ENCODE measurements around the gene EPS15. TPM values are rescaled to one million over a fixed set of nuclear protein-coding genes. Genes with fewer than 3 reads are reported as not detected.

Gene EPS15
- total RNA-seq, 1 donor from 2014 or later = 37.1 TPM

DNA sequence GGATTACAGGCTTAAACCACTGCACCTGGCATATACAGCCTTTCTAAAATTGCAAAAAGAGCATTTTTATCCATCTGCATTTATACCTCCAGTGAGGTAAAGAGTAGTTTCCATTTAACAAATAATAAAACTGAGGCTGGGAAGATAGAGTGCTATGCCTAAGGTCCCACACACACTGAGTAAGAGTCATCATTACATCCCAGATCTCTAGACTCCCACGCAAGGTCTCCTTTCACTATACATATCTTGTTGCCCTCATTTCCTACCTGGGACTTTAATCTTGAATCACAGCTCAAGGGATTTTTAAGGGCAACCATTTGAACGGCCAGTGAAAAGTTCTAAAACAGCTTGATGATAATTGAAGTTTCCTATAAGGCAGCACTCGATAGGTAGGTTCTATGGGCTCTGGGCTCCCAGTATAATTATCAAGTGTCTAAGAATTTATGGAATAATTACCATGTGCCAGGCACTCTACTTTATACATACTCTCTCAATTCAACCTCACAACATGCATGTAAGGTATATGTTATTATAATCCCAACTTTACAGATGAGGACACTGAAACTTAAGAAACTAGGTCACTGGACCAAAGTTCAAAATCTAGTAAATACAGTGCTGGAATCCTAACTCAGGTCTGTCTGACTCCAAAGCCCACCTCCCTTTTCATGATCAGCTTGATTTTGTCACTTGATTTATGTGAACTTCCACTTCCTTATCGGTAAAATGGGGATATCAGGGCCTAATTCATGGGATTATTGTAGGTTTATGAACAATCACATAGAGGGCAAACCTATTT, 23.3 kb upstream of the EPS15 start:
- H3K27me3 ChIP-seq (ENCODE audit: control insufficient read depth, insufficient read depth, low read length) = no peaks in the 10 kb centered on the region
- no peak for DNase-seq (ENCODE audit: low read depth)
- H3K4me3 ChIP-seq (ENCODE audit: low read depth, low read length) = no peak overlapping the region
- TF ChIP-seq, protein P1, sequence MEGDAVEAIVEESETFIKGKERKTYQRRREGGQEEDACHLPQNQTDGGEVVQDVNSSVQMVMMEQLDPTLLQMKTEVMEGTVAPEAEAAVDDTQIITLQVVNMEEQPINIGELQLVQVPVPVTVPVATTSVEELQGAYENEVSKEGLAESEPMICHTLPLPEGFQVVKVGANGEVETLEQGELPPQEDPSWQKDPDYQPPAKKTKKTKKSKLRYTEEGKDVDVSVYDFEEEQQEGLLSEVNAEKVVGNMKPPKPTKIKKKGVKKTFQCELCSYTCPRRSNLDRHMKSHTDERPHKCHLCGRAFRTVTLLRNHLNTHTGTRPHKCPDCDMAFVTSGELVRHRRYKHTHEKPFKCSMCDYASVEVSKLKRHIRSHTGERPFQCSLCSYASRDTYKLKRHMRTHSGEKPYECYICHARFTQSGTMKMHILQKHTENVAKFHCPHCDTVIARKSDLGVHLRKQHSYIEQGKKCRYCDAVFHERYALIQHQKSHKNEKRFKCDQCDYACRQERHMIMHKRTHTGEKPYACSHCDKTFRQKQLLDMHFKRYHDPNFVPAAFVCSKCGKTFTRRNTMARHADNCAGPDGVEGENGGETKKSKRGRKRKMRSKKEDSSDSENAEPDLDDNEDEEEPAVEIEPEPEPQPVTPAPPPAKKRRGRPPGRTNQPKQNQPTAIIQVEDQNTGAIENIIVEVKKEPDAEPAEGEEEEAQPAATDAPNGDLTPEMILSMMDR (IDR thresholded peaks at IDR 0.05; ENCODE audit: insufficient read depth, low read length, poor library complexity, severe bottlenecking) = no peak
- H3K36me3 ChIP-seq (ENCODE audit: control insufficient read depth, insufficient read depth, low read length) = no peaks in the 10 kb centered on the region

DNA sequence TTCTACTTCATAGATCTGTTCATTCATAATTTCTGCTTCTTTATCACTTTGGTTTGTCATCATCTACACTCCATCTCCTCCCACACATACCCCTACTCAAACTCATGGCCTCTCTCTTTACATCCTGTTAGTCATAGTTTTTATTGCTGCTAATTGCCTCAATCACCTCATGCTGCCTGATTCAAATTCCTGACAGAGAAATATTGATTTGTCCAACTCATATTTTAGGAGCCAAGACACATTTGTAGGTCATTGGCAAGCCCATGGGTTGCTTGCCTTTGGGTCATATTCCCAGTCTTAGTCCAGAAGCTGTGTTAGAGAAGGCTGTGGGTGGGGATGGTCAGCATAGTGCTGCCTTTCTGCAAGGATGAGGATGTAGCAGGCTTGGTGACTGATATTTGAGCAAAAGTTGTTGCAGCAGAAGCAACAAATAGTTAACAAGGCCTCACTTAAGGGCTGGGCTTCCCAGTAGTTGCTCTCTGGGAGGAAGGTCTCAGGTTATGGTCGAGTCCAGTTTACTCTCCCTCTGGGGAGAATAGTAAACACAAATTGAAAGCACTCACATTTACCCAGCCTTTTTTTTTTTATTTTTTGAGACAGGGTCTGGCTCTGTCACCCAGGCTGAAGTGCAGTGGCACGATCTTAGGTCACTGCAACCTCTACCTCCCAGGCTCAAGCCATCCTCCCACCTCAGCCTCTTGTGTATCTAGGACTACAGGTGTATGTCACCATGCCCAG, 22.4 kb upstream of the EPS15 start:
- DNase-seq (ENCODE audit: low read depth) = no peak

DNA sequence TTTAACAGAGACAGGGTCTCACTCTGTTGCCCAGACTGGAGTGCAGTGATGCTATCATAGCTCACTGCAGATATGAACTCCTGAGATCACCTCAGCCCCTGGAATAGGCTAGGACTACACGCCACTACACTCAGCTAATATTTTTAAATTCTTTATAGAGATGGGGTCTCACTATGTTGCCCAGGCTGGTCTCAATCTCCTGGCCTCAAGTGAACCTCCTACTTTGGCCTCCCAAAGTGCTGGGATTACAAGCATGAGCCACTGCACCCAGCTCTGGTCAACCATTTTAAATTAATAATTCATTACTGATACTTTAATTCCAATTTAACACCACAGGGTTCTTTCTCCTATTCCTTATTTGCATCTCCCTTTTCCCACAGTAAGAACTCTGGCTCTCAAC, 18.5 kb upstream of the EPS15 start:
- no peak overlapping the region for H3K4me3 ChIP-seq (ENCODE audit: low read depth, low read length)
- H3K36me3 ChIP-seq (ENCODE audit: control insufficient read depth, insufficient read depth, low read length) = no peaks in the 10 kb centered on the region
- TF ChIP-seq, protein P1 (IDR thresholded peaks at IDR 0.05; ENCODE audit: insufficient read depth, low read length, poor library complexity, severe bottlenecking) = no peak
- no peak for DNase-seq (ENCODE audit: low read depth)
- H3K27me3 ChIP-seq (ENCODE audit: control insufficient read depth, insufficient read depth, low read length) = no peaks in the 10 kb centered on the region

More for the DNA sequence above, 22.4 kb upstream of the EPS15 start:
- H3K27me3 ChIP-seq (ENCODE audit: control insufficient read depth, insufficient read depth, low read length) = no peaks in the 10 kb centered on the region
- H3K4me3 ChIP-seq (ENCODE audit: low read depth, low read length) = no peak overlapping the region
- TF ChIP-seq, protein P1 (IDR thresholded peaks at IDR 0.05; ENCODE audit: insufficient read depth, low read length, poor library complexity, severe bottlenecking) = no peak
- H3K36me3 ChIP-seq (ENCODE audit: control insufficient read depth, insufficient read depth, low read length) = no peaks in the 10 kb centered on the region

DNA sequence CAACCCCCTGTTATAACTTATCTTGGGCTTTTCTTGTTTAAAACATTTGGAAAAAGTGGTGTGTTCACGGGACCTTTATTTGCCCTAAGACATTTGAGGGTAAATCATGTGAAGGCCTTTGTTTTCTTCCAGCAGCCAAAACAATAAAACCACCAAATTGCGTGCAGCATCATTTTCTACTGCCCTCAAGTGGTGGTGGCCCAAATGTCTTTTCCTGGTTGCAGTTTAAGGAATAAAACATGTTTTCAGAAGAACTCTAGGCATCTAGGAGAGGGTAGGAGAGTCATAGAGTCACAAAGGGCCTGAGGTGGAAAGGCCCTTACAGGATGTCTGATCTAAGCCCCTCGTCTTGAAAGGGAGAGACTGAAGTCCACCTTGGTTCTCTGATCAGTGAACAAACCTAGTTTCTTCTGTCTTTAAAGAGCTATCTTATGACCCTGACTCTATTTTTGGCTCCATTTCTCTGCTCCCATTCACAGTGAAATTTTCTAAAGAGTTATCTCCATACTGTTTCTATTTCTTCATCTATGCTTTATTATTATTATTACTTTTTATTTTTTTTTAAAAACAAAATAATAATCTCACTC, 16.0 kb upstream of the EPS15 start:
- H3K4me3 ChIP-seq (ENCODE audit: low read depth, low read length) = no peak overlapping the region
- TF ChIP-seq, protein P1 (IDR thresholded peaks at IDR 0.05; ENCODE audit: insufficient read depth, low read length, poor library complexity, severe bottlenecking) = peak; percentile 72
- H3K27me3 ChIP-seq (ENCODE audit: control insufficient read depth, insufficient read depth, low read length) = no peaks in the 10 kb centered on the region
- no peak for DNase-seq (ENCODE audit: low read depth)
- no peaks in the 10 kb centered on the region for H3K36me3 ChIP-seq (ENCODE audit: control insufficient read depth, insufficient read depth, low read length)

DNA sequence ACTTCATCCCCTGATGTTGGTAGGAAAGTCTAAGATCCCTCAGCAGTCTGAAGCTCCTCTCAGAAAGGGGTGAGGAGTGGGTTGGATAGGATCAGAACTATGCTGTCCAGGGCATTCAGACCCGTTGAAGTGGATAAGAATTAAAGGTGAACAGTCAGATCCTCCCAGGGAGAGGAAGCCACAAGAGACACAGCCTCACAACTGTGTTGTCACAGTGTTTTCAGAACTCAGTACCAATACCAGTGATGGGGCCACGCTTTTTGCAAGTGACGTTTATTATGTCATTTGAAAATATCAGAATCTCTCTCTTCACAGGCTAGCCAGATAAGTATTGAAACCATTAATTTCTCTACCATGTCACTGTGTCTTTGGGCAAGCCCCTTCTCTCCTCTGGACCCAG, 15.4 kb upstream of the EPS15 start:
- TF ChIP-seq, protein P1 (IDR thresholded peaks at IDR 0.05; ENCODE audit: insufficient read depth, low read length, poor library complexity, severe bottlenecking) = no peak
- H3K4me3 ChIP-seq (ENCODE audit: low read depth, low read length) = no peak overlapping the region
- no peak for DNase-seq (ENCODE audit: low read depth)
- no peaks in the 10 kb centered on the region for H3K27me3 ChIP-seq (ENCODE audit: control insufficient read depth, insufficient read depth, low read length)
- no peaks in the 10 kb centered on the region for H3K36me3 ChIP-seq (ENCODE audit: control insufficient read depth, insufficient read depth, low read length)

All from kidney epithelial cell (primary cell).